ENCODE data around the gene CEP135.

CEP135 gene

GRCh38 chr4:55927803-55928437, 20.8 kb upstream of the CEP135 start:
- TF ChIP-seq CSRNP3 (CRISPR knock-in tag; IDR thresholded peaks at IDR 0.05) (no peak), POU6F1 (CRISPR knock-in tag; IDR thresholded peaks at IDR 0.05; ENCODE audit: borderline replicate concordance, low read depth) (no peak), OSR1 (CRISPR knock-in tag; IDR thresholded peaks at IDR 0.05) (no peak), CSDC2 (CRISPR knock-in tag; IDR thresholded peaks at IDR 0.05) (no peak), TSHZ2 (CRISPR knock-in tag; IDR thresholded peaks at IDR 0.05) (no peak), PPARA (CRISPR knock-in tag; IDR thresholded peaks at IDR 0.05; ENCODE audit: borderline replicate concordance) (no peak), ZC3H10 (CRISPR knock-in tag; IDR thresholded peaks at IDR 0.05) (no peak), ARNTL (CRISPR knock-in tag; IDR thresholded peaks at IDR 0.05; ENCODE audit: borderline replicate concordance, low read depth) (no peak), ZNF8 (CRISPR knock-in tag; IDR thresholded peaks at IDR 0.05) (no peak), PATZ1 (CRISPR knock-in tag; IDR thresholded peaks at IDR 0.05; ENCODE audit: borderline replicate concordance) (no peak), RARB (CRISPR knock-in tag; IDR thresholded peaks at IDR 0.05) (no peak), ESRRG (CRISPR knock-in tag; IDR thresholded peaks at IDR 0.05) (no peak), CREB5 (CRISPR knock-in tag; IDR thresholded peaks at IDR 0.05; ENCODE audit: low read depth) (no peak), BACH2 (CRISPR knock-in tag; IDR thresholded peaks at IDR 0.05; ENCODE audit: borderline replicate concordance) (no peak)
- no peak for ATAC-seq

GRCh38 chr4:55928846-55929245, 19.9 kb upstream of the CEP135 start:
- no peak for ATAC-seq
- TF ChIP-seq GLIS3 (CRISPR knock-in tag; IDR thresholded peaks at IDR 0.05) = no peak
- TF ChIP-seq ZNF8 (CRISPR knock-in tag; IDR thresholded peaks at IDR 0.05) = no peak
- TF ChIP-seq TSHZ2 (CRISPR knock-in tag; IDR thresholded peaks at IDR 0.05) = no peak
- TF ChIP-seq ZNF70 (CRISPR knock-in tag; IDR thresholded peaks at IDR 0.05) = no peak
- TF ChIP-seq POU6F1 (CRISPR knock-in tag; IDR thresholded peaks at IDR 0.05; ENCODE audit: borderline replicate concordance, low read depth) = no peak
- TF ChIP-seq TCF4 (CRISPR knock-in tag; IDR thresholded peaks at IDR 0.05; ENCODE audit: borderline replicate concordance) = no peak
- TF ChIP-seq CREB5 (CRISPR knock-in tag; IDR thresholded peaks at IDR 0.05; ENCODE audit: low read depth) = no peak
- TF ChIP-seq PPARA (CRISPR knock-in tag; IDR thresholded peaks at IDR 0.05; ENCODE audit: borderline replicate concordance) = no peak
- TF ChIP-seq ISL1 (CRISPR knock-in tag; IDR thresholded peaks at IDR 0.05) = no peak

All from SK-N-SH treated with all-trans-retinoic acid at 6 μM for 48 hours (cell line).